Subcutaneous abdominal adipose tissue (tissue), 5 donors: ENCODE data around the gene ARID5B.

ENCODE experiments used
- H3K27ac ChIP-seq: one replicate; pipeline ENCODE4 v1.7.0; 2013; ENCODE audit warnings: low read depth, mild to moderate bottlenecking, inconsistent platforms, low read length, moderate library complexity
- H3K27me3 ChIP-seq, 5 donors: one replicate each; pipeline ENCODE4 v1.7.0; 2013; ENCODE audit warnings: low read length in 5 of 5, inconsistent platforms in 1 of 5; ENCODE audit not compliant: control insufficient read depth in 5 of 5, insufficient read depth in 4 of 5
- H3K36me3 ChIP-seq, 5 donors: one replicate each; pipeline ENCODE4 v1.7.0; 2013; ENCODE audit warnings: low read length in 5 of 5; ENCODE audit not compliant: control insufficient read depth in 5 of 5, insufficient read depth in 5 of 5
- H3K4me1 ChIP-seq, 5 donors: one replicate each; pipeline ENCODE4 v1.7.0; 2013; ENCODE audit warnings: low read length in 5 of 5, mild to moderate bottlenecking in 3 of 5, moderate library complexity in 1 of 5; ENCODE audit not compliant: control insufficient read depth in 5 of 5, insufficient read depth in 5 of 5
- H3K4me3 ChIP-seq, 5 donors: one replicate each; pipeline ENCODE4 v1.7.0; 2013; ENCODE audit warnings: low read length in 5 of 5, low read depth in 1 of 5
- H3K9ac ChIP-seq, 5 donors: one replicate each; pipeline ENCODE4 v1.7.0; 2013; ENCODE audit warnings: low read length in 5 of 5, mild to moderate bottlenecking in 4 of 5, moderate library complexity in 3 of 5
- H3K9me3 ChIP-seq, 5 donors: one replicate each; pipeline ENCODE4 v1.7.0; 2013; ENCODE audit warnings: low read length in 5 of 5; ENCODE audit not compliant: control insufficient read depth in 5 of 5
- donor health status: healthy.
- donor health status: healthy.
- donor health status: healthy.
- donor health status: healthy.
- donor health status: healthy.

ARID5B gene

DNA sequence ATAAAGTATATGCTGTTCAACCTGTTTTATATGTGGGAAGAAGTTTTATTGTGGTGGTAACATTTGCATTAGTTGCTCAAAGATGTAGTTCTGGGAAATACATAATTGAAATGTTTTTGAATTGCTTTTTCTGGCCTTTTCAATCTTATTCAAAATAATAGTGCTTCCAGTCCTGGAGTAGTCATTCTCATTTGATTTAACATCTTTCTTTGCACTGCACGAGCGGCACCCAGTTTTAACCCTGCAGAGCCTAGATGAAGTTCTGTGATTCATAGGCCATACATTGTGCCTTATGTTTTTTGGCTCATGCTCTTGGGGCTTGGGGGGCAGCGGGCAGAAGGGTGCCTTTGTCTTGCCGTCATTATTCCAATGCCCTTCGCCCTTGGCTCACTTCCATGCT is 9.9 kb downstream of the ARID5B start:
- Histone ChIP-seq H3K27ac (no peak overlapping the region), H3K27me3 (no peaks in the 10 kb centered on the region), H3K9me3 (no peaks in the 10 kb centered on the region), H3K36me3 (peaks cover 0 to 10% (median 3%) of the 10 kb centered on the region in 5 donors), H3K9ac (no peak overlapping the region), H3K4me3 (no peak overlapping the region), H3K4me1 (no peaks in the 10 kb centered on the region)

DNA sequence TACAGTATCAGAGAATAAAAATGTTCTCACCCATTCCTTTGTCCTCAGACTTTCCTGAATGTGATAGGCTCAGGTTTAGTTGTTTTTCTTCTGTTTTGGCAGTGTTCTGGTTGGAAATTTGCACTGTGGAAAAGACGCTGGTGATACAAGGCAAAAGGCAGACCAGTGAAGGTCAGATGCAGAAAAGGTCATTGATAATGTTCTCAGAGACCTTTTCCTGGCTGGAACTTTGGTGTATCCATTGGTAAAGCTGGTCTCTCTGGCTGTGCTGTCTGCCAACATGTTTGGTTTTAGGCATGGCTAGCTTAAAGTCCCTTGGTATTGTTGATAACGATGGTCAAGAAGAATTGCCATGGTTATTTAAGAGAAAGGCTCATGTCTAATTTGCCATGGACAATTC is 11.5 kb downstream of the ARID5B start:
- Histone ChIP-seq H3K27ac (no peak overlapping the region), H3K9ac (no peak overlapping the region)

DNA sequence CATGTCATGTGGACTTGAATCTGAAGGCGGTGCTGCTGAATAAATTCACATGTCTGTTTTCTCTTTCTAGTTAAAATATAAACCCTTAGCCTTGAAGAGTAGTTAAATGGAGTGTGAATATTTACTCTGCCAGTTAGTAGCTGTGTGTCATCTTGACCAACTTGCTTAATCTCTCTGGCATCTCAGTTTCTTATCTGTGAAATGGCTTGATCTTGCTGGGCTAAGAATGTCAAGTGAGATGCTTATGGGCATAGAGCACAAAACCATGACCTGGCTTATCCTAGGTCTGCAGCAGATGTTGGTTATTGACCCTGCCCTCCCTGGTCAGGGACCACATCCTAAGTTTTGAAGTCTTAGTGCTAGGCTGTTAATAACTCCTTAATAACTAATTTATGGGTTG is 16.6 kb downstream of the ARID5B start:
- H3K27me3 ChIP-seq: no peaks in the 10 kb centered on the region
- peaks cover 0 to 3% (median 0%) of the 10 kb centered on the region in 5 donors for H3K9me3 ChIP-seq
- H3K4me1 ChIP-seq: peaks cover 0 to 7% (median 0%) of the 10 kb centered on the region in 5 donors
- peaks cover 0 to 10% (median 3%) of the 10 kb centered on the region in 5 donors for H3K36me3 ChIP-seq
- H3K4me3 ChIP-seq: no peak overlapping the region
- H3K9ac ChIP-seq: no peak overlapping the region
- no peak overlapping the region for H3K27ac ChIP-seq

More for the DNA sequence above, 11.5 kb downstream of the ARID5B start:
- H3K36me3 ChIP-seq: peaks cover 0 to 10% (median 3%) of the 10 kb centered on the region in 5 donors
- H3K4me1 ChIP-seq: peaks cover 0 to 7% (median 0%) of the 10 kb centered on the region in 5 donors
- no peaks in the 10 kb centered on the region for H3K9me3 ChIP-seq
- no peaks in the 10 kb centered on the region for H3K27me3 ChIP-seq
- no peak overlapping the region for H3K4me3 ChIP-seq

DNA sequence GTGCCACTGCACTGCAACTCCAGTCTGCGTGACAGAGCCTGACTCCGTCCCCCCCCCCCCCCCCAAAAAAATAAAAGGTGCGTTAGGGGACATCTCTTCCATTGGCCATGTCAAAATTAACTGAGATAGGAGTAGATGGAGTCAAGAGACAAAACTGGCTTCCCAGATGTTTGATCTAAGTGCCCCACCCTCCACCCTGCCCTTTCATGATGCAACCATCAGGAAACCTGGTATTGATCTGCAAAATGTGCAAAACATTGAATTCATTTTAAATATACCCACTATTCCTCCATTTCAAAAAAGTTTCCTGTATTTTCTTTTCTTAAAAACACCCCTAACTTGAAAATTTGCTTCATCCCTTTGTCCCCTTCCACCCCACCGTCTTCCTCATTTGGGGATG is 17.5 kb downstream of the ARID5B start:
- Histone ChIP-seq H3K36me3 (peaks cover 0 to 12% (median 3%) of the 10 kb centered on the region in 5 donors), H3K9me3 (peaks cover 0 to 3% (median 0%) of the 10 kb centered on the region in 5 donors), H3K9ac (no peak overlapping the region), H3K27me3 (no peaks in the 10 kb centered on the region), H3K4me1 (peaks cover 0 to 7% (median 0%) of the 10 kb centered on the region in 5 donors), H3K27ac (no peak overlapping the region), H3K4me3 (no peak overlapping the region)

DNA sequence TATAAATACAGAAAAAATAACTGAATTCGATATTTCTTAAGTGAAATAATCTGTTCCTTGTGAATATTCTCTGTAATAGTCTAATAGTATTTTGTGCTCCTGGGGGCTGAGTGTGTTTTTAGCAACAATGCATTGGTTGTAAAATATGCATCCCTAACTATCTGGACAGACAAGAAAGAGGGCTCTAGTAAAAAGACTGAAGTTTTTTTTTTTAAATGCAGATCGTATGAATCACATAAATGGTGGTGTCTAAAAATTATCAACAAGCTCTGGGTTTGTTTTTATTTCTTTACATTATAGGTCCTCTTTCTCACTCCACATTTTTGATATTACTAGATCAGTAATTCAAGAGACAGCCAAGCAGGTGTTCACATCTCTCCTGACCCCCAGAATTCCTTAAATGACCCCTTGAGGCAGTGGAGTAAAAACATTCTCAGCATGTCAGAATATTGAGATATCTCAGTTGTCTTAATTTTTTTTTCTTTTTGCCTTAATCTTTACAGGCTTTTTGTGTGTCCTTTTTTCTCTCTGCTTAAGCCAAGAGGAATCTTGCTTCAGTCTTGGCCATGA is 18.2 kb downstream of the ARID5B start:
- Histone ChIP-seq H3K4me3 (no peak overlapping the region), H3K27ac (no peak overlapping the region), H3K27me3 (no peaks in the 10 kb centered on the region), H3K9ac (no peak overlapping the region), H3K4me1 (peaks cover 0 to 7% (median 0%) of the 10 kb centered on the region in 5 donors), H3K36me3 (peaks cover 0 to 10% (median 3%) of the 10 kb centered on the region in 5 donors), H3K9me3 (peaks cover 0 to 3% (median 0%) of the 10 kb centered on the region in 5 donors)

DNA sequence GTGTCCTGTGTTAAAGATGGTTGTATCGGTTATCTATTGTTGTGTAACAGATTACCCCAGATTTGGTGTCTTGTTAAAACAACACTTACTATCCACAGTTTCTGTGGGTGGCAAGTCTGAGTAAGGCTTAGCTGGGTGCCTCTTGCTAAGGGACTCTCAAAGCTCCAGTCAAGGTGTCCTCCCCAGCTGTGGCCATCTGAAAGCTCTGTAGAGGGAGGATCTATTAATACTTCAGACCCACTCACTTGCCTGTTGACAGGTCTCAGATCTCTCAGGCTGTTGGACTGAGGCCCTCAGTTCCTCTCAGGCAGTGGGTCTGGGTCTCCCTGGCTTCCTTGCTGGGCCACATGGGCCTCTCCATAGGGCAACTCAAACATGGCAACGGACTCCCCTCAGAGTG is 19.6 kb downstream of the ARID5B start:
- H3K9me3 ChIP-seq: peaks cover 0 to 3% (median 0%) of the 10 kb centered on the region in 5 donors
- no peak overlapping the region for H3K9ac ChIP-seq
- no peak overlapping the region for H3K4me3 ChIP-seq
- H3K36me3 ChIP-seq: peaks cover 0 to 4% (median 0%) of the 10 kb centered on the region in 5 donors
- no peaks in the 10 kb centered on the region for H3K27me3 ChIP-seq
- H3K27ac ChIP-seq: no peak overlapping the region
- peaks cover 0 to 7% (median 0%) of the 10 kb centered on the region in 5 donors for H3K4me1 ChIP-seq

DNA sequence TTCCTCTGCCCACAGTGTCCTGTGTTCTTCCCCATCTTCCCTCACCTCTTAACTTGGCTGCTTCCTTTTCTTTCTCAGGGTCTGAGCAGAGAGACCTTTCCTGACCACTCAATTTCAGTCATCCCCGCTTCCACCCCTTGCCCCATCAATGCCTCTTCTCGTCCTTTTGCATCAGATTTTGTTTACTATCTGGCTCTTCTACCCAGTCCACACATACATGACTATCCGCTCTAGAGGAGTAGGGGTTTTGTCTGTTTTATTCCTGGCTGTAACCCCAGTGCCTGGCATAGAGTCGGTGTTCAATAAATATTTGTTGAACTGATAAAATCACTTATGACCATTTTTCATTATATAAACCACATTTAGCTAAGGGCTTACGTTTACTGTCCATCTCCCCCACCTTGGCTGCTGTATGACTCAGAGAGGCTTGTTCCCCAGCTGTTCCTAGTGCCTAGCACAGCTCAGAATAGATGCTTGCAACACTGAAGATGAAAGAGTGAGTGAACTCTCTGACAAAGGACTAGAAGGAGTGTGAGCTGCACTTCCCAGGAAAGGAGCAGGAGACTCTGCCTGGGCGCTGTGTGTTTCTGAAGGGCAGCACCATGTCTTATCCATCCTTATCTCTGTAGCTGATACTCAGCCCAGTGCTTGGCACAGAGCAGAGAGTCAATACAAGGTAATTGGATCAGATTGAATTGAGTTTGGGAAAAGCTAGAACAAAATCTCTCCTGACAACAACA is 21.9 kb downstream of the ARID5B start:
- Histone ChIP-seq H3K27ac (no peak overlapping the region), H3K4me1 (no peaks in the 10 kb centered on the region), H3K27me3 (no peaks in the 10 kb centered on the region)

DNA sequence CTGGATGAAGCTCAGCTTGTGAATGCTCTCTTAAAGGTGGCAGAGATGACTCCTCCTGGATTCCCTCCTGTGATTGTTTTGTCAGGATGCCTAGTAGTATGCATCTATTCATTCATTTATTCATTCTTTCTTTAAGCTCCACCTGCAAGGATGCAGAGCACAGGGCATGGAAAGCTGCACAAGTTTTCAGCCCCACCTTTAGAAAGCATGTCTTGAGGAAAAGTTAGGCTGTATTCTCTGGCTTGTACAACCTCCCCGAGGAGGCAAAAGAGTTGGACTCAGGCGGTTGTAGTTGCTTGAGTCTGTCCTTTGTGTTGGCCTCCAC is 22.4 kb downstream of the ARID5B start:
- no peak overlapping the region for H3K27ac ChIP-seq

More for the DNA sequence above, 21.9 kb downstream of the ARID5B start:
- no peak overlapping the region for H3K4me3 ChIP-seq
- H3K36me3 ChIP-seq: peaks cover 0 to 4% (median 0%) of the 10 kb centered on the region in 5 donors
- H3K9me3 ChIP-seq: no peaks in the 10 kb centered on the region
- H3K9ac ChIP-seq: no peak overlapping the region

DNA sequence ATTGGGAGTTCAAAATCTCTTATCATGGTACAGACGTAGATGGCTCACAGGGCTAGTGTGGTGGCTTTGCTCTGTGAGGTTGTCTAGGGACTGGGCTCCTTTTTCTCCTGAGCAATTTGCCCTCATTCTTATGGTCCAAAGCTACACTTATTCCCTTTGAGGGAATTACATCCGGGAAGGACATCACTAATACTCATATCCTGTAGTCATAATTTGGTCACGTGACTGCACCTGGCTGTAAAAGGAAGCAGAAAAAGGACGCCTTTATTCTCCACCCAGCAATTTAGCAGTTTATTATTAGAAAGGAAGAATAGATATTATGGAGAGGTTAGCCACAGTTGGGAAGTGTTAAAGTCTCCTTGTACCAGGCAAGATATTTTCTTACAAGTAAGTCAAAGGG is 28.1 kb downstream of the ARID5B start:
- no peaks in the 10 kb centered on the region for H3K9me3 ChIP-seq
- H3K27me3 ChIP-seq: no peaks in the 10 kb centered on the region
- no peak overlapping the region for H3K27ac ChIP-seq
- H3K4me1 ChIP-seq: no peaks in the 10 kb centered on the region
- H3K4me3 ChIP-seq: no peak overlapping the region
- H3K36me3 ChIP-seq: no peaks in the 10 kb centered on the region
- no peak overlapping the region for H3K9ac ChIP-seq

More for the DNA sequence above, 22.4 kb downstream of the ARID5B start:
- Histone ChIP-seq H3K9ac (no peak overlapping the region), H3K27me3 (no peaks in the 10 kb centered on the region), H3K4me3 (no peak overlapping the region), H3K36me3 (peaks cover 0 to 4% (median 0%) of the 10 kb centered on the region in 5 donors), H3K9me3 (no peaks in the 10 kb centered on the region), H3K4me1 (no peaks in the 10 kb centered on the region)

DNA sequence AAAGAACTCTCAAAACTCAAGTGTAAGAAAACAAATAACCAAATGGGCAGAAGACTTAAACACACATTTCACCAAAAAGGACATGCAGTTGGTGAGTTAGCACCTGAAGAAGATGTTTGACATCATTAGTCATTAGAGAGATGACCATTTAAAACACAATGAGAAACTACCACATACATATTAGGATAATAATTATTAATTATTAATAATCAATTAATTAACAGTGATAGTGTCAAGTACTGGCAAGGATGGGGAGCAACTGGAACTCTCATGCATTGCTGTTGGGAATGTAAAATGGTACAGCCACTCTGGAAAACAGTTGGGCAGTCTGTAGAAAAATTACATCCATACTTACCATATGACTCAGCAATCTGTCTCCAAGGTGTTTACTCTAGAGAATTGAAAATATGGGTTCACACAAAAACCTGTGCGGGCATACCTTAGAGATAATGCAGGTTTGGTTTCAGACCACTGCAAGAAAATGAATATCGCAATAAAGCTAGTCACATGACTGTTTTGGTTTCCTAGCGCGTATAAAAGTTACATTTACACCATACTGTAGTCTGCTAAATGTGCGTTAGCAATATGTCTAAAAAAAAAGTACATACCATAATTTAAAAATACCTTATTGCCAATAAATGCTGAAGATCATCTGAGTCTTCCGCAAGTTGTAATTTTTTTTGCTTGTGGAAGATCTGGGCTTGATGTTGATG is 30.3 kb downstream of the ARID5B start:
- Histone ChIP-seq H3K36me3 (no peaks in the 10 kb centered on the region), H3K27ac (no peak overlapping the region), H3K27me3 (no peaks in the 10 kb centered on the region), H3K4me1 (peaks cover 0 to 7% (median 0%) of the 10 kb centered on the region in 5 donors), H3K4me3 (no peak overlapping the region), H3K9ac (no peak overlapping the region), H3K9me3 (no peaks in the 10 kb centered on the region)
